ENCODE measurements around the gene CLIC5.

Gene CLIC5

DNA sequence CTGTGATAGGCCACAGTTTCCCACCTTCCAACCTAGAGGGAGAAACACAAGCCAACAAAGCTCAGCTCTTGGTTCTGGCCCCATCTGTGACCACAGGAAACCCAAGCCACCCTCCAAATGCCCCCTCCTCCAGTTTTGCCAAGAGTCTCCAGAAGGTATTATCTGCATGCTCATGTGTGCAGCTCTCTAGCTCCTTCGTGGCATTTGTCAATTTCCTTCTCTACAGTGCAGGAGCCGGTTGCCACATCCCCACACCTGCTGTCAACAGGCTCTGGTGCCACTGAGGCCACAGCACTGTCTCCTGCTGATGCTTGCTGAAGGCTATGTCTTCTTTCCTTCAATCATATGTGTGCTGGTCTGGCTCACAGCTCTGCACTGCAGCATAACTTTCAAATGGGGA is 177.2 kb downstream of the CLIC5 start:
- DNase-seq (ENCODE audit: low read depth) = no peak

DNA sequence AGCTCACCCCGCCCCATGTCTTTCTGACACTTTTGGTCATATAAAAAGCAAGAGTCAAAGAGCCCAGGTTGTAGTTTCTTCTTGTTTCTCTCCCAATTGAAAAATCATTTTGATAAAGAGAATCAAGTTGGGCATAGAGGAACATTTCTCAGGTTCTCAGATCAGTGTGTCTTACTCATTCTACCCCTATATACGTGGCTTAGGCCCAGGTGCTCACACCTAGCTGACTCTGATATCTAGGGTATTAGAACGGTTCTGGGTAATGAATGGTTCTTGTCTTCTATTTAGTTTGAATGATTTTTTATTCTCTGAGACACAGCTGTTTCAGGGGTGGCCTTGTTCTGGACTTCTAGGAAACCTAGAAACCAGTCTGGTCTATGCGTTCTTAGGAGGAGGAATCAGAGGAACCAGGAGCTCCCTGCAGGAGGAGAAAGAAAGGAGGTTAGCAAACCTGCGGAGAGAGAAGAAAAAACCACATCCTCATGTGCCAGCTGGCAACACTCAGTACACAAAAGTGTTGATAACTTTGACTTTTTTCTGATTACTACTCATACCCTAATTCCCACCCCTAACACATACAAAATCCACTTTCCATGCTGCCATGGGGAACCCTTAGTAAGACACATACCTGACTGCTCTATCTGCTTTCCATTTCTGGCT is 178.0 kb downstream of the CLIC5 start:
- no peak for DNase-seq (ENCODE audit: low read depth)

DNA sequence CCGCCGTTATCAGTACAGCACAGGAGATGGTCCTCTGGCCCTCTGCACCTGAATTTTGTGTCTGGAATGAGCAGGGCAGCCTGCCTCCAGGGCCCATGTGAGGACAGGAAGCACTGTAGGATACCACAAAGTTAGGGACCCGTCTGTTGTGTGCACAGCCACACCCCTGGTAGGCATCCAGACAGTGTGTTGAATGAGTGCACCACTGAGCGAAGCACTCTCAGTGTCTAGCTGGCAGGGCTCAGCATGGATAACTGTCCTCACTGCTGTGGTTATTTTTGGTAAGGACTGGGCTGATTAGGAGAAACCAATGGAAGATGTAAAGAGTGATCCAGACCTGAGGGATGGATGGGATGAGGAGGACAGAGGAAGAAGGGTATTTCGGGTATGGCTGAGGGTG is 178.7 kb downstream of the CLIC5 start:
- DNase-seq (ENCODE audit: low read depth) = no peak

DNA sequence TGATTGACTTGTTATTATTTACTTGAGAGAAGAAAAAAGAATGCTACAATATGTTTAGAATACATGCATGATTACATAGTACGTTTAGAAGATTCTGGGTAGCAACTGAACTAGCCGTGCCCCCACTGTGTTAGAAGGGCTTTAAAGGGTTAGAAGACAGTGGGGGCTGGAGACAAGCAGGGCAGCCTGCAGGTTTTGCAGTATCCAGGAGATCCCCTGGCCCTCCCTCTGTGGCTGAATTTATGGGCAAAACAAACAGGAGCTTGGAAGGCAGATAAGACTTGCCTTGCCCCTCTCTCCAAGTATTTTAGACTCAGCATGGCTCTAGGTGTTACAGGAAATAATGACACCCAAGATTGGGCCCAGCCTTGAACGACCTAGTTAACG is 179.2 kb downstream of the CLIC5 start:
- DNase-seq (ENCODE audit: low read depth) = no peak

DNA sequence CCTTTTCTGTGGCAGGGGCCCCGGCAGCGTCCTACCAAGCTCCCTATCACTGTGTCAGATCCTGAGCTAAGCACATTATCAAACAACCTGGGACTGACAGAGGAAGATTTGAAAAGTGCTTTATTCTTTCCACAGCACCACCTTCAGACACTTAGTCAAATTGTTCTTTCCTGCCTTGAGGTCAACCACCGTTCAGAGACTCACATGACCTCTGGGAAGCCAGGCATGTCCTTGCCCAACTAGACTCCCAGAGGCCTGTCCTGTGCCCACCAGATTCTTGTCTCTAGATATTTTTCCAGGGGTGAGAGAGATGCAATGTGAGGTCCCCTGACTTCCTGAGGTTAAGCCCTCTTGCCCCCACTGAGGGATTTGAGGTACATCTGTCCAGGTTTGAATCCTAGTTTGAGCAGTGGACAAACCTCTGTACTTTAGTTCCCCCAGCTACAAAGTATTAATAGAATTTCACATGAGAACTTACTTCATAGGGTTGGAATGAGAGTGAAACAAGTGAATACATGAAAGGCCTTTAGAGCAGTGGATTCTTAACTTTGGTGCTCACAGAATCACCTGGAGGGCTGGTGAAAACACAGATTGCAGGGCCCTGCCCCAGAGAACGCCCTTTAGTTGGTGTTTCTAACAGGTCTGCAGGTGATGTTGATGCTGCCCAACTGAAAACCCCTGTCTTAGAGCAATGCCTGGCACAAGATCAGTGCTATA is 179.8 kb downstream of the CLIC5 start:
- DNase-seq (ENCODE audit: low read depth) = no peak

DNA sequence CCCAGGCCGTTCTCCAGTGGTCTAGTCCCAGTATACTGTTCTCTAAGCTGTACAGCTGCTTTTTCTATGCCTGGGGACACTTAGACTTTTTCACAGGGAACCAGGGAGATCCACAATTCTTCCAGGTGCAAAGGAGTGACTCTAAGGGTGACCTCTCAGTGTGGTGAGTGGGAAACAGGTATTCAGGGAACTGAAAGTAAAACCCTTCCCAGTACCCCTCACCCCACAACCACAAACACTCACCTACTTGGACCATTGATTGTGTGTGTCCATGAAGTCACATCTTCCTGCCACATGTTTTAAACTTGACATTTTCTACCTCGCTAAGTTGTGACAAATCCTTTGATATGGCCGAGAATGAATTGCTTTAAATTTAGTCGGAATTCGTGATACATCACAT is 183.6 kb downstream of the CLIC5 start:
- DNase-seq (ENCODE audit: low read depth) = no peak

Data from stimulated activated CD8-positive, alpha-beta memory T cell treated with anti-CD3 and anti-CD28 coated beads, Interleukin-4, amount 100 ng/mL, for 24 hours (primary cell).